Karpas-422 (cell line): ENCODE measurements around the gene MAGEC3. TPM values are rescaled to one million over a fixed set of nuclear protein-coding genes. Genes with fewer than 3 reads are reported as not detected.
"Not testable (repeated sequence)": the region's sequence is repeated elsewhere in the genome, so short reads cannot be mapped to it uniquely, and the experiment has no call there.

Source experiments
- DNase-seq: peaks from one replicate; pipeline ENCODE4 v3.0.0-alpha.2; 2015
- H2AFZ ChIP-seq: fragments of 200-600 bp; sonication (generic); 2 replicates; pipeline ENCODE4 v1.6.1; 2014; ENCODE audit warnings: antibody characterized with exemption, low read length, mixed read lengths
- H3K27ac ChIP-seq: fragments of 200-600 bp; sonication (generic); 2 replicates; pipeline ENCODE4 v1.5.1; 2014; ENCODE audit warnings: mild to moderate bottlenecking, low read length, moderate library complexity
- H3K27me3 ChIP-seq: fragments of 200-600 bp; sonication (generic); 2 replicates; pipeline ENCODE4 v1.6.1; 2014; ENCODE audit warnings: low read length, mixed read lengths
- H3K36me3 ChIP-seq: fragments of 200-600 bp; sonication (generic); 2 replicates; pipeline ENCODE4 v1.6.1; 2014; ENCODE audit warnings: low read length, mixed read lengths; ENCODE audit not compliant: insufficient read depth
- H3K4me1 ChIP-seq: fragments of 200-600 bp; sonication (generic); 2 replicates; pipeline ENCODE4 v1.6.1; 2014; ENCODE audit warnings: mild to moderate bottlenecking, low read length, mixed read lengths
- H3K4me2 ChIP-seq: fragments of 200-600 bp; sonication (generic); 2 replicates; pipeline ENCODE4 v1.6.1; 2014; ENCODE audit warnings: low read length, low read depth, mild to moderate bottlenecking; ENCODE audit not compliant: poor library complexity, severe bottlenecking
- H3K4me3 ChIP-seq: fragments of 200-600 bp; sonication (generic); 2 replicates; pipeline ENCODE4 v1.5.1; 2014; ENCODE audit warnings: mild to moderate bottlenecking, antibody characterized with exemption, low read length, mixed read lengths
- H3K79me2 ChIP-seq: fragments of 200-600 bp; sonication (generic); 2 replicates; pipeline ENCODE4 v1.6.1; 2014; ENCODE audit warnings: mild to moderate bottlenecking, low read length, mixed read lengths
- H3K9ac ChIP-seq: fragments of 200-600 bp; sonication (generic); 2 replicates; pipeline ENCODE4 v1.6.0; 2014; ENCODE audit warnings: low read length
- H3K9me2 ChIP-seq: fragments of 200-600 bp; sonication (generic), shearing (Covaris generic); replicated peaks from 2 replicates; pipeline ENCODE4 v1.6.0; 2014; ENCODE audit warnings: mild to moderate bottlenecking, low read length, moderate library complexity; ENCODE audit not compliant: insufficient read depth
- H3K9me3 ChIP-seq: fragments of 300-700, 200-600 bp; sonication (generic); 2 replicates; pipeline ENCODE4 v1.6.1; 2014; ENCODE audit warnings: low read length, mixed read lengths
- H4K20me1 ChIP-seq: fragments of 200-600 bp; sonication (generic); 2 replicates; pipeline ENCODE4 v1.6.1; 2014; ENCODE audit warnings: mild to moderate bottlenecking, antibody characterized with exemption, low read length, low read depth; ENCODE audit not compliant: insufficient read depth
- total RNA-seq: library from RNA; depleted of rRNA; stranded (reverse); fragments of >200 nt; shearing (Covaris generic); gene quantifications from 2 replicates; pipeline ENCODE4 v1.2.3, GENCODE V29; 2014; ENCODE audit warnings: low replicate concordance

MAGEC3 gene
- total RNA-seq, 1 experiment from 2014 or later: not detected

DNA sequence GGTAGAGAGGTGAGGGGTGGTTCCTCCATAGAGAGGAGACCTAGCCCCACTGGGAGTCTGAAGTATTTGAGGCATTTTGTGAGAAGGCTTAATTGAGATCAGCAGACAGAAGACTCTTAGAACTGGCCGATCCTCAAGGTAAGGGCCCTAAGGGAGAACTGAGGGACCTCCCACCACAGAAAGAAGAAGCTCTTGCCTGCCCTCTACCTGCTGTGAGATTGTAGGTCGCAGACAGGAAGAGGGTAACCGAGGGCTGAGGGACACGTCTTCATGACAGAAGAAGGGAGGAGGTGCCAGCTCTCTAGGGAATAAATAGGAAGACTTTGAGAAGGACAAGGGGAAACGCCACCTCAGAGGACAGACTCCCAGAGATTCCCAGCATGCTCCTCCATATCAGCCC is 41.5 kb downstream of the MAGEC3 start:
- H3K4me2 ChIP-seq: no peak overlapping the region
- H3K36me3 ChIP-seq: no peaks in the 10 kb centered on the region
- H3K79me2 ChIP-seq: no peaks in the 10 kb centered on the region
- H4K20me1 ChIP-seq: no peaks in the 10 kb centered on the region
- H3K4me3 ChIP-seq: no peak overlapping the region
- H3K27ac ChIP-seq: no peak overlapping the region
- H3K9me3 ChIP-seq: peaks cover 13% of the 10 kb centered on the region
- H3K9ac ChIP-seq: no peak overlapping the region
- no peaks in the 10 kb centered on the region for H3K27me3 ChIP-seq
- H3K4me1 ChIP-seq: no peaks in the 10 kb centered on the region
- no peaks in the 10 kb centered on the region for H3K9me2 ChIP-seq
- DNase-seq: no peak
- no peak overlapping the region for H2AFZ ChIP-seq

DNA sequence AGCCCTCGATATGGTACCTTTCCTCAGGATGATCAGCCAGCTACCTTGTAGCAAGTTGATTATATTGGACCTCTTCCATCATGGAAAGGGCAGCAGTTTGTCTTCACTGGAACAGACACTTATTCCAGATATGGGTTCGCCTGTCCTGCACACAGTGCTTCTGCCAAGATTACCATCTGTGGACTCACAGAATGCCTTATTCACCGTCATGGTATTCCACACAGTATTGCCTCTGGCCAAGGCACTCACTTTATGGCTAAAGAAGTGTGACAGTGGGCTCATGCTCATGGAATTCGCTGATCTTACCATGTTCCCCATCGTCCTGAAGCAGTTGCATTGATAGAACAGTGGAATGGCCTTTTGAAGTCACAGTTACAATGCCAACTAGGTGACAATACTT is 50.7 kb downstream of the MAGEC3 start:
- not testable (repeated sequence) for H3K9me2 ChIP-seq

DNA sequence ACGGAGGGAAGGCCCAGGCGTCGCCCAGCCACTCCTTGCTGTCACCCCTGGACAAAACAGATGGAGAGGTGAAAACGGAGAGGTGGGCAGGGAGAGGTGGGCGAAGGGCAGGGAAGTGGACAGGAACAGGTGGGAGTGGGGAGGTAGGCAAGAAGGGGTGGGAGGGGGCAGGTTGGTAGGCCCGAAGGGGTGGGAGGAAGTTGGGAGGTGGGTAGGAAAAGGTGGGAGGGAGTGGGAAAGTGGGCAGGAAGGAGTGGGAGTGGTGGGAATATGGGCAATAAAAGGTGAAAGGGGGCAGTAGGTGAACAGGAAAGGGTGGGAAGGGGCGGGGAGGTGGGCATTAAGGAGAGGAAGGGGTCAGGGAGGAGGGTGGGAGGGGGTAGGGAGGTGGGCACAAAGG is 56.6 kb downstream of the MAGEC3 start:
- no peak for DNase-seq
- Histone ChIP-seq H3K79me2 (no peaks in the 10 kb centered on the region), H3K4me3 (no peak overlapping the region), H3K9me2 (no peaks in the 10 kb centered on the region), H4K20me1 (no peaks in the 10 kb centered on the region), H3K27me3 (no peaks in the 10 kb centered on the region), H3K4me2 (no peak overlapping the region), H3K9ac (no peak overlapping the region), H3K9me3 (peaks cover 4% of the 10 kb centered on the region; the same call in 1 of the 2 replicates), H3K4me1 (no peaks in the 10 kb centered on the region), H3K36me3 (no peaks in the 10 kb centered on the region), H2AFZ (no peak overlapping the region), H3K27ac (no peak overlapping the region)

More for the DNA sequence above, 50.7 kb downstream of the MAGEC3 start:
- not testable (repeated sequence) for H4K20me1 ChIP-seq, H3K9me3 ChIP-seq, H3K27ac ChIP-seq, H3K4me1 ChIP-seq, H2AFZ ChIP-seq, H3K79me2 ChIP-seq, H3K4me2 ChIP-seq, H3K27me3 ChIP-seq, H3K9ac ChIP-seq, H3K4me3 ChIP-seq, DNase-seq, H3K36me3 ChIP-seq

DNA sequence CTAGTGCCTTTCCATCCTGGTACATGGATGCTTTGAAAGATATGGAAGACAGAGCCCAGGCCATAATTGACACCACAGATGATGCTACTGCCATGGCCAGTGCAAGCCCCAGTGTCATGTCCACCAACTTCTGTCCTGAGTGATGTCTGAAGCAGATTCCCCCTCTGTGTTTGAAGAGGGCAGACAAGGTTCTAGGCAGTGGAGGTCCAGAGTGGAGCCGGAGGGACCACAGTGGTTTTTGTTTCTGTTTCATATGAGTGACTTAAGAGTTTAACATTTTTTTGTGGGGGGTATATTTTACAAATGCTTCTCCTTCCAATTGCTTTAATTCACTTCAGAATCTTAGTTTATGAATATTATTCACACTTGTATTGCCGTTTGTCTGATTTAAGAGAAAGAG is 59.6 kb downstream of the MAGEC3 start:
- H4K20me1 ChIP-seq: no peaks in the 10 kb centered on the region
- no peak overlapping the region for H3K4me2 ChIP-seq
- peaks cover 8% of the 10 kb centered on the region for H3K9me3 ChIP-seq
- no peak overlapping the region for H3K4me3 ChIP-seq
- no peaks in the 10 kb centered on the region for H3K4me1 ChIP-seq
- no peaks in the 10 kb centered on the region for H3K27me3 ChIP-seq
- no peak overlapping the region for H3K9ac ChIP-seq
- no peak overlapping the region for H3K27ac ChIP-seq
- no peaks in the 10 kb centered on the region for H3K79me2 ChIP-seq
- H3K9me2 ChIP-seq: no peaks in the 10 kb centered on the region
- DNase-seq: no peak
- H2AFZ ChIP-seq: no peak overlapping the region
- no peaks in the 10 kb centered on the region for H3K36me3 ChIP-seq

DNA sequence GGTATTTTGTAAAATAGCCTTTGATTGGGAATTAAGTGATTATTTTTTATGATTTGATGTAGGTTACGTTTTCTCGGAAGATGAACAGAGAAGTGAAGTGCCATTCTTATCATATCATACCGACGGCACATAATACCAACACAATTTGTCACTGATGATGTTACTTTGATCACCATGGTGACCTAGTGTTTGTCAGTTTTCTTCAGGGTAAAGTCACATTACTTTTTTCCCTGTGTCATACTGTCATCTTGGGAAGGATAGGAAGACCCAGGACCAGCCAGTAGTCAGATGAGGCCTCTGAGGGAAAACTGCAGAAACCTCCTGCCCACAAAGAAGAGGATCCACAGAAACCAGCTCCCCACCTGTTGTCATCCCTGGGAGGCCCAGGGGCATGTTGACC is 64.2 kb downstream of the MAGEC3 start:
- Histone ChIP-seq H2AFZ (no peak overlapping the region), H4K20me1 (no peaks in the 10 kb centered on the region), H3K27ac (no peak overlapping the region), H3K9me3 (peaks cover 16% of the 10 kb centered on the region; the same call in 1 of the 2 replicates), H3K9me2 (no peaks in the 10 kb centered on the region), H3K27me3 (no peaks in the 10 kb centered on the region), H3K4me2 (no peak overlapping the region), H3K4me1 (no peaks in the 10 kb centered on the region), H3K4me3 (no peak overlapping the region), H3K36me3 (no peaks in the 10 kb centered on the region), H3K9ac (no peak overlapping the region), H3K79me2 (no peaks in the 10 kb centered on the region)
- no peak for DNase-seq

DNA sequence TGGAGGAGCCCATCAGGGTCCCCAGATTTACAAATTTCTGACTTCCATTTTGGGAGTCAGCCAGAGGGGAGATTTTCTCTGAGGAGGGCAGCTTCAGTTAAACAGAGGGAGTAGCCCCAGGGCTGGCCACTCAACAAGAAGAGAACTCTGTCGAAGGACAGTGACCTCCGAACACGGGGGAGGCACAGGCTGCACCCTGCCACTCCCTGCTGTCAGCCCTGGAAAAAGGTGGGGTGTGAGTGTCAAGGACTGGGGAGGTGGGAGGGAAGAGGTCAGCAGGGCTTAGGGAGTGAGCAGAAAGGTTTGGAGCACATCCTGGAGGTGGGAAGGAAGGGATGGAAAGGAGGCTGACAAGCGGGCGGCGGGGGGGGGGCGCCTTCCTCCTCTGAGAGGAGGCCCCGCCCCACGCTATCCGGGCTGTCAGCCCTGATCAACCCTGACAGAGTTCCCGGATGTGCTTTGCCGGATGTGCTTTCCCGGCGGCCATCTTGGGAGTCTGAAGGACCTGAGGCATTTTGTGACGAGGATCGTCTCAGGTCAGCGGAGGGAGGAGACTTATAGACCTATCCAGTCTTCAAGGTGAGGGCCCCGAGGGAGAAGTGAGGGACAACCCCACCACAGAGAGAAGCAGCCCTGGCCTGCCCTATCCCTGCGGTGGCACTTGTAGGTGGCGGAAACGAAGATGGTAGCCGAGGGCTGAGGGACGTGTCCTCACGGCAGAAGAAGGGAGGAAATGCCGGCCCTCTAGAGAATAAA is 65.5 kb downstream of the MAGEC3 start, which contains the start of gene MAGEC1:
MAGEC1 (plus strand) TSS at position 495 of the 756 bp plus-strand sequence. CDS start 1,179 bp downstream, outside the sequence.
- Histone ChIP-seq H3K4me2 (no peak within 1 kb of the TSS), H3K9ac (no peak within 1 kb of the TSS), H3K36me3 (no peaks in the 10 kb centered on the region), H3K9me3 (peaks cover 23% of the 10 kb centered on the region), H4K20me1 (no peaks in the 10 kb centered on the region), H2AFZ (no peak within 1 kb of the TSS), H3K79me2 (no peaks in the 10 kb centered on the region), H3K9me2 (no peaks in the 10 kb centered on the region), H3K4me3 (no peak within 1 kb of the TSS), H3K4me1 (no peaks in the 10 kb centered on the region), H3K27ac (no peak within 1 kb of the TSS), H3K27me3 (no peaks in the 10 kb centered on the region)
- no peak for DNase-seq

DNA sequence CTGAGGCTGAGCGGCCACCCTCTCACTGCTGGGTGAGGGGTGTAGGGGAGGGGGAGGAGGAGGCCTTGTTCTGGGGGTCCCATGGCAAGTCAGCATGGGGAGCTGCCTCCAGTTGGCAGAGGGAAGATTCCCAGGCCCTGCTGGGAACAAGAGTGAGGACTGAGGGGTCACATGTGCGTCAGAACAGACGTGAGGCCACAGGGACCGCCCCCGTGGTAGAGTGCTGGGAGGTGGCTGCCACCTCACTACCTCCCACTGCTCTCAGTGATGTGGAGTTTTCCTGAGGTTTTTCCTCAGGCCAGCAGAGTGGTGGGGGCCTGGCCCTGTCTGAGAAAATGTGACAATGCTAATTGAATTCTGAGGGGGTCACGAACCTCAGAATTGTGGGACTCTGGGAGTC is 66.1 kb downstream of the MAGEC3 start:
- H3K36me3 ChIP-seq: no peaks in the 10 kb centered on the region
- H3K4me3 ChIP-seq: no peak overlapping the region
- H3K9me3 ChIP-seq: peaks cover 23% of the 10 kb centered on the region
- no peaks in the 10 kb centered on the region for H3K79me2 ChIP-seq
- no peak overlapping the region for H3K4me2 ChIP-seq
- no peaks in the 10 kb centered on the region for H3K9me2 ChIP-seq
- H3K27ac ChIP-seq: no peak overlapping the region
- DNase-seq: no peak
- H4K20me1 ChIP-seq: no peaks in the 10 kb centered on the region
- no peaks in the 10 kb centered on the region for H3K4me1 ChIP-seq
- H3K27me3 ChIP-seq: no peaks in the 10 kb centered on the region
- H3K9ac ChIP-seq: no peak overlapping the region
- H2AFZ ChIP-seq: no peak overlapping the region

DNA sequence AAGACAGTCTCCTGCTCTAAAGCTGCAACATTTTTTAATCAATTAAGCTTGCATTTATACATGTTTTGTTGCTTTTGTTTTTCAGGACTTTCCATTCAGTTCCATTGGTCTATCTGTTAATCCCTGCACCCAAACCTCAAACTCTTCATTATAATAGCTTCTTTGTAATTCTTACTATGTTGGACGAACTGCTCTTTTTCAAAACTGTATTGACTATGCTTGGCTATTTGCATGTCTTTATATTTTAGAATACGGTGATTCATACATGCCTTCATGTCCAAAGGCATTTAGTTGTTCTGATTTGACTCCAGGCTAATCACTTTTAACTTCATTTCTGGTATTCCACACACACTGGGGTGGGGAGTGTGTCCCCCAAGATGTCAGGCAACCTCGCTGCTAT is 79.7 kb downstream of the MAGEC3 start:
- no peaks in the 10 kb centered on the region for H4K20me1 ChIP-seq
- no peaks in the 10 kb centered on the region for H3K9me2 ChIP-seq
- H3K9me3 ChIP-seq: peaks cover 9% of the 10 kb centered on the region
- H3K79me2 ChIP-seq: no peaks in the 10 kb centered on the region
- H3K4me3 ChIP-seq: no peak overlapping the region
- no peak overlapping the region for H3K9ac ChIP-seq
- H3K36me3 ChIP-seq: no peaks in the 10 kb centered on the region
- no peak overlapping the region for H3K27ac ChIP-seq
- DNase-seq: no peak
- H3K27me3 ChIP-seq: no peaks in the 10 kb centered on the region
- no peak overlapping the region for H2AFZ ChIP-seq
- no peaks in the 10 kb centered on the region for H3K4me1 ChIP-seq
- no peak overlapping the region for H3K4me2 ChIP-seq
